ENCODE measurements around the gene GDI2. TPM values are rescaled to one million over a fixed set of nuclear protein-coding genes. Genes with fewer than 3 reads are reported as not detected.

Gene GDI2
- total RNA-seq, 1 experiment from 2014 or later = 144 TPM

DNA sequence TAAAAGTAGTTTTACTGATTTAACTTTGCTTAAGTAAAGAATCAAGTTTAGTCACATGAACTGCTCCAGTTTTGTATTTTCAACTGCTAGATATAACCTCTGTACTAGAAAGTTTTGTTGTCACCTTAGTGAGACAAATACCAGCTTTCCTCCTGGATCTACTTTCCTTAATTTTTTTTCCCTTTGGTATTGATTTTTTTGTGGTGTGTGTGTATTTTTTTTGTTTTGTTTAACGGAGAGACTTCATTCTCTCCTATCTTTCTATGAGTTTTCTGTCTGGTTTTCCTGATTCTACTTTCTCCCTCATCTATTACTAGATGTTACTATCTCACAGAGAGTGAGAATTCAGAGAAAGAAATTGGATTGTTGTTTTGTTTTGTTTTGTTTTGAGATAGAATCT is 76.6 kb downstream of the GDI2 start (continued):
- TF ChIP-seq, protein P1, sequence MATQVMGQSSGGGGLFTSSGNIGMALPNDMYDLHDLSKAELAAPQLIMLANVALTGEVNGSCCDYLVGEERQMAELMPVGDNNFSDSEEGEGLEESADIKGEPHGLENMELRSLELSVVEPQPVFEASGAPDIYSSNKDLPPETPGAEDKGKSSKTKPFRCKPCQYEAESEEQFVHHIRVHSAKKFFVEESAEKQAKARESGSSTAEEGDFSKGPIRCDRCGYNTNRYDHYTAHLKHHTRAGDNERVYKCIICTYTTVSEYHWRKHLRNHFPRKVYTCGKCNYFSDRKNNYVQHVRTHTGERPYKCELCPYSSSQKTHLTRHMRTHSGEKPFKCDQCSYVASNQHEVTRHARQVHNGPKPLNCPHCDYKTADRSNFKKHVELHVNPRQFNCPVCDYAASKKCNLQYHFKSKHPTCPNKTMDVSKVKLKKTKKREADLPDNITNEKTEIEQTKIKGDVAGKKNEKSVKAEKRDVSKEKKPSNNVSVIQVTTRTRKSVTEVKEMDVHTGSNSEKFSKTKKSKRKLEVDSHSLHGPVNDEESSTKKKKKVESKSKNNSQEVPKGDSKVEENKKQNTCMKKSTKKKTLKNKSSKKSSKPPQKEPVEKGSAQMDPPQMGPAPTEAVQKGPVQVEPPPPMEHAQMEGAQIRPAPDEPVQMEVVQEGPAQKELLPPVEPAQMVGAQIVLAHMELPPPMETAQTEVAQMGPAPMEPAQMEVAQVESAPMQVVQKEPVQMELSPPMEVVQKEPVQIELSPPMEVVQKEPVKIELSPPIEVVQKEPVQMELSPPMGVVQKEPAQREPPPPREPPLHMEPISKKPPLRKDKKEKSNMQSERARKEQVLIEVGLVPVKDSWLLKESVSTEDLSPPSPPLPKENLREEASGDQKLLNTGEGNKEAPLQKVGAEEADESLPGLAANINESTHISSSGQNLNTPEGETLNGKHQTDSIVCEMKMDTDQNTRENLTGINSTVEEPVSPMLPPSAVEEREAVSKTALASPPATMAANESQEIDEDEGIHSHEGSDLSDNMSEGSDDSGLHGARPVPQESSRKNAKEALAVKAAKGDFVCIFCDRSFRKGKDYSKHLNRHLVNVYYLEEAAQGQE (IDR thresholded peaks at IDR 0.05; ENCODE audit: low read depth) = no peak
- TF ChIP-seq, protein P2, sequence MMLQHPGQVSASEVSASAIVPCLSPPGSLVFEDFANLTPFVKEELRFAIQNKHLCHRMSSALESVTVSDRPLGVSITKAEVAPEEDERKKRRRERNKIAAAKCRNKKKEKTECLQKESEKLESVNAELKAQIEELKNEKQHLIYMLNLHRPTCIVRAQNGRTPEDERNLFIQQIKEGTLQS (IDR thresholded peaks at IDR 0.05) = no peak
- TF ChIP-seq, protein P3, sequence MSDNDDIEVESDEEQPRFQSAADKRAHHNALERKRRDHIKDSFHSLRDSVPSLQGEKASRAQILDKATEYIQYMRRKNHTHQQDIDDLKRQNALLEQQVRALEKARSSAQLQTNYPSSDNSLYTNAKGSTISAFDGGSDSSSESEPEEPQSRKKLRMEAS (IDR thresholded peaks at IDR 0.05) = no peak
- no peak for TF ChIP-seq JUND (IDR thresholded peaks at IDR 0.05)

DNA sequence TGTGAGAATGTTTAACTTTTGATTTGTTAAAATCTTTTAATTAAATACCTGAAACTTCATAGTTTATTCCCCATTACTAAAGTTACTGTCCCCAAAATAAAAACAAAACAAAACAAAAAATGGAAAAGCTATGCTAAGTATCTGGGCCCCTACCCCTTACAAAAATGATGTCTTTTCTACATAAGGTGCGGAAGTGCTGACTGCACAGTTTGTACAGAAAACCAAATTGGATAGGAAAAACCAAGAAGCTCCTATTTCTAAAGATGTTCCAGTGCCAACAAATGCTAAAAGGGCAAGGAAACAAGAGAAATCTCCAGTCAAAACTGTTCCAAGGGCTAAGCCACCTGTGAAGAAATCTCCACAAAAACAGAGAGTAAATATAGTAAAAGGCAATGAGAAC is 78.1 kb downstream of the GDI2 start:
- no peak overlapping the region for H3K9ac ChIP-seq (ENCODE audit: low read length)
- no peak overlapping the region for H2AFZ ChIP-seq (ENCODE audit: low read depth, low read length, poor library complexity, severe bottlenecking)
- H3K27me3 ChIP-seq (ENCODE audit: insufficient read depth, low read length) = no peaks in the 10 kb centered on the region
- H3K9me3 ChIP-seq (ENCODE audit: control insufficient read depth in 1 of 2, insufficient read depth in 1 of 2, low read depth in 1 of 2, low read length in 2 of 2) = no peaks in the 10 kb centered on the region
- H3K36me3 ChIP-seq (ENCODE audit: control insufficient read depth in 1 of 2, insufficient read depth in 2 of 2, low read length in 2 of 2) = peaks cover 10 to 28% of the 10 kb centered on the region in 2 experiments
- H3K4me3 ChIP-seq (replicated peaks in 1 of 2; ENCODE audit: low read depth in 1 of 2, low read length in 2 of 2) = no peak overlapping the region
- no peaks in the 10 kb centered on the region for H3K9me2 ChIP-seq (ENCODE audit: insufficient read depth)
- H3K4me2 ChIP-seq (ENCODE audit: low read length) = no peak overlapping the region
- intact Hi-C loops (cut with micrococcal nuclease) = no loop called here
- peaks cover 5% of the 10 kb centered on the region; the same call in 1 of the 2 replicates for H4K20me1 ChIP-seq (ENCODE audit: insufficient read depth)
- peaks cover 23% of the 10 kb centered on the region for H3K79me2 ChIP-seq (ENCODE audit: insufficient read depth, low read length)
- ChIA-PET RAD21 (ENCODE audit: low non-redundant PET in 1 of 2, low total read pairs in 2 of 2, uncharacterized antibody in 2 of 2, unreplicated experiment in 2 of 2) (no interaction called here), POLR2A (no interaction called here), CTCF (no interaction called here)
- H3K27ac ChIP-seq (ENCODE audit: low read depth, low read length) = no peak overlapping the region
- no peak for ATAC-seq
- no TSS peak for BruUV-seq (replicated peaks)
- TF ChIP-seq ELF1 (IDR thresholded peaks at IDR 0.05; ENCODE audit: borderline replicate concordance, low read depth) (no peak), CBX3 (IDR thresholded peaks at IDR 0.05; ENCODE audit: low read depth) (no peak), EZH2phosphoT487 (IDR thresholded peaks at IDR 0.05; ENCODE audit: borderline replicate concordance) (no peak), EZH2 (IDR thresholded peaks at IDR 0.05) (no peak), CEBPB (IDR thresholded peaks at IDR 0.05; ENCODE audit: low read depth) (no peak), SP1 (IDR thresholded peaks at IDR 0.05; ENCODE audit: low read depth) (no peak), EGR1 (IDR thresholded peaks at IDR 0.05; ENCODE audit: low read depth) (no peak), ZFX (IDR thresholded peaks at IDR 0.05) (no peak)
- TF ChIP-seq, protein P4, sequence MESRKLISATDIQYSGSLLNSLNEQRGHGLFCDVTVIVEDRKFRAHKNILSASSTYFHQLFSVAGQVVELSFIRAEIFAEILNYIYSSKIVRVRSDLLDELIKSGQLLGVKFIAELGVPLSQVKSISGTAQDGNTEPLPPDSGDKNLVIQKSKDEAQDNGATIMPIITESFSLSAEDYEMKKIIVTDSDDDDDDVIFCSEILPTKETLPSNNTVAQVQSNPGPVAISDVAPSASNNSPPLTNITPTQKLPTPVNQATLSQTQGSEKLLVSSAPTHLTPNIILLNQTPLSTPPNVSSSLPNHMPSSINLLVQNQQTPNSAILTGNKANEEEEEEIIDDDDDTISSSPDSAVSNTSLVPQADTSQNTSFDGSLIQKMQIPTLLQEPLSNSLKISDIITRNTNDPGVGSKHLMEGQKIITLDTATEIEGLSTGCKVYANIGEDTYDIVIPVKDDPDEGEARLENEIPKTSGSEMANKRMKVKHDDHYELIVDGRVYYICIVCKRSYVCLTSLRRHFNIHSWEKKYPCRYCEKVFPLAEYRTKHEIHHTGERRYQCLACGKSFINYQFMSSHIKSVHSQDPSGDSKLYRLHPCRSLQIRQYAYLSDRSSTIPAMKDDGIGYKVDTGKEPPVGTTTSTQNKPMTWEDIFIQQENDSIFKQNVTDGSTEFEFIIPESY (IDR thresholded peaks at IDR 0.05; ENCODE audit: extremely low read depth, insufficient replicate concordance, low read length) = no peak
- TF ChIP-seq, protein P2 (IDR thresholded peaks at IDR 0.05) = no peak
- TF ChIP-seq, protein P3 (IDR thresholded peaks at IDR 0.05) = no peak
- DNase-seq (ENCODE audit: low read depth, low spot score) = no peak
- H3K4me1 ChIP-seq (ENCODE audit: control insufficient read depth in 1 of 2, insufficient read depth in 2 of 2, low read length in 2 of 2) = no peaks in the 10 kb centered on the region
